ENCODE measurements around the gene NRN1L. TPM values are rescaled to one million over a fixed set of nuclear protein-coding genes. Genes with fewer than 3 reads are reported as not detected.

Gene NRN1L
- total RNA-seq, 2 donors from 2014 or later: not detected

DNA sequence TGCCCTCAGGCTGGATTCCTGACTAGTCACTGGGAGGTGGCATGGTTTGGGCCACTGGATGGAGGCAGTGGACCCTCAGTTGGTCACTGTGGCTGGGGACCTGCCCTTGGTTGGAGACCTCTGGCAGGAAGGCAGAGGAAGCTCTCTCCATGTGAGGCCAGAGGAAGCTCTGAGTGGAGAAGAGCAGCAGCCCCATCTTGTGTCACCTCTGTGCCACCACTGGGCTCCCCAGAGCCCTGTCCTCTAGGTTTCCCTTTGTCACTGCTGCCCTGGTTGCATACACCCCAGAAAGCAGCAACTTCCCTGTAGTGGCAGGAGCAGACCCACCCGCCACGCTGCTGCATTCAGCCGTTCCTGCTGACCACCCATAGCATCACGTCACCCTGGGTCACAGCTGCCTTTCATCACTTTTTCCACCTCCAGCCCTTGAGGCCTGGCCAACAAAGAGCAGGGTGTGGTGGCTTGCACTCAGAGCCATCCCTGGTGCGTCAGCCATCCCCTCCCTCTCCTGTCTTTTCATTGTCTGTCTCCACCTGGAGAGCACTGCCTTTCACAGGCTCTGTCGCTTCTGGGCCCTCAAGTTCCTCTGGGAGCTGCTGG, 35.0 kb downstream of the NRN1L start:
- H3K27me3 ChIP-seq (replicated peaks; ENCODE audit: insufficient read depth): no peaks in the 10 kb centered on the region
- peaks cover 18 to 35% of the 10 kb centered on the region in 2 donors for H3K4me1 ChIP-seq (ENCODE audit: control insufficient read depth in 1 of 2, low read depth in 2 of 2)
- TF ChIP-seq, protein P1, sequence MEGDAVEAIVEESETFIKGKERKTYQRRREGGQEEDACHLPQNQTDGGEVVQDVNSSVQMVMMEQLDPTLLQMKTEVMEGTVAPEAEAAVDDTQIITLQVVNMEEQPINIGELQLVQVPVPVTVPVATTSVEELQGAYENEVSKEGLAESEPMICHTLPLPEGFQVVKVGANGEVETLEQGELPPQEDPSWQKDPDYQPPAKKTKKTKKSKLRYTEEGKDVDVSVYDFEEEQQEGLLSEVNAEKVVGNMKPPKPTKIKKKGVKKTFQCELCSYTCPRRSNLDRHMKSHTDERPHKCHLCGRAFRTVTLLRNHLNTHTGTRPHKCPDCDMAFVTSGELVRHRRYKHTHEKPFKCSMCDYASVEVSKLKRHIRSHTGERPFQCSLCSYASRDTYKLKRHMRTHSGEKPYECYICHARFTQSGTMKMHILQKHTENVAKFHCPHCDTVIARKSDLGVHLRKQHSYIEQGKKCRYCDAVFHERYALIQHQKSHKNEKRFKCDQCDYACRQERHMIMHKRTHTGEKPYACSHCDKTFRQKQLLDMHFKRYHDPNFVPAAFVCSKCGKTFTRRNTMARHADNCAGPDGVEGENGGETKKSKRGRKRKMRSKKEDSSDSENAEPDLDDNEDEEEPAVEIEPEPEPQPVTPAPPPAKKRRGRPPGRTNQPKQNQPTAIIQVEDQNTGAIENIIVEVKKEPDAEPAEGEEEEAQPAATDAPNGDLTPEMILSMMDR (IDR thresholded peaks at IDR 0.05): no peak
- no peak overlapping the region for H3K4me3 ChIP-seq
- ATAC-seq (ENCODE audit: insufficient number of reproducible peaks, low FRiP score, low read depth): no peak
- H3K27ac ChIP-seq: no peak overlapping the region
- no peak for DNase-seq (ENCODE audit: low spot score)
- H3K9me3 ChIP-seq: no peaks in the 10 kb centered on the region
- H3K36me3 ChIP-seq: no peaks in the 10 kb centered on the region

DNA sequence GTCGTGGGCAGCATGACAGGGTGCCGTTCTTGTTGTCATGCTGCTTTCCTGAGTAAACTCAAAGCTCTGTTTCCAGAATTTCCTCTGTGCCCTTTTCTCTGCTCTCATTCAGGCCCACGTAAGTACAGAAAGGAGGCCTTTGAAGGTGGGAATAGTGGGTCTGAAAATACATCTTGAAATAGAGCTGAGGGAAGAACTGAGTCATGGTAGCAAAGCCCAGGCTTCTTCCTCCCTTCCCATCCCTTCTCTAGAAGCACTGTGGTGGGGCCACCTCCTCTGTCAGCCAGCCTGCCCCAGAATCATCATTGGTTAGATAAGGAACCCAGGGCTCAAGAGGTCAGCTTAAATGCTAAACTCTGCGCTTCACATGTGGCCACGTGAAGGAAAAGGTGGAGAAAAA, 37.5 kb downstream of the NRN1L start:
- H3K36me3 ChIP-seq: no peaks in the 10 kb centered on the region

DNA sequence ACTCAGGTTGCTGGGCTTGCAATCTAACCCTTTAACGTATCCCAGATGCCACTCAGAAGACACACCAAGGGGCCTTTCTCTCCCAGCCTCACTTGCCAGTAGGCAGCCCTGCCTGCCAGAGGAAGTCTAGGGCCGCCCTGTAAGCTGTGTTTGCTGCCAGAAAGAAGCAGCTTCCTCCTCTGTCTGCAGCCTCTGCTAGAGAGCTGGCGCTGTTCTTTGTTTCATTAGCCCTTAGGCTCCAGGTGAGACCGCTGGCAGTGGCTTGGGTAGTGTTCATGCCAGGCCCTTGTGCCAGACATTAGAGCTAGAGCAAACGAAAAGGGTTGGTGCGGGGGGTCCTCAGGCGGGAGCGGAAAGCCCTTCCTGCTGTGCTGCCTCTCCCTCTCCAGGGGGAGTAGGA, 38.1 kb downstream of the NRN1L start:
- H3K36me3 ChIP-seq: peaks cover 5% of the 10 kb centered on the region
- H3K27ac ChIP-seq: no peak overlapping the region
- no peaks in the 10 kb centered on the region for H3K27me3 ChIP-seq (replicated peaks; ENCODE audit: insufficient read depth)
- no peak for ATAC-seq (ENCODE audit: insufficient number of reproducible peaks, low FRiP score, low read depth)
- no peak for DNase-seq (ENCODE audit: low spot score)
- no peaks in the 10 kb centered on the region for H3K9me3 ChIP-seq
- TF ChIP-seq, protein P1 (IDR thresholded peaks at IDR 0.05): no peak
- H3K4me1 ChIP-seq (ENCODE audit: control insufficient read depth in 1 of 2, low read depth in 2 of 2): peaks cover 12 to 26% of the 10 kb centered on the region in 2 donors
- no peak overlapping the region for H3K4me3 ChIP-seq

More for the DNA sequence above, 37.5 kb downstream of the NRN1L start:
- ATAC-seq (ENCODE audit: insufficient number of reproducible peaks, low FRiP score, low read depth) (no peak), DNase-seq (ENCODE audit: low spot score) (no peak)
- Histone ChIP-seq H3K4me1 (ENCODE audit: control insufficient read depth in 1 of 2, low read depth in 2 of 2) (peaks cover 13 to 31% of the 10 kb centered on the region in 2 donors), H3K9me3 (no peaks in the 10 kb centered on the region), H3K27ac (no peak overlapping the region), H3K4me3 (no peak overlapping the region), H3K27me3 (replicated peaks; ENCODE audit: insufficient read depth) (no peaks in the 10 kb centered on the region)
- TF ChIP-seq, protein P1 (IDR thresholded peaks at IDR 0.05): no peak

DNA sequence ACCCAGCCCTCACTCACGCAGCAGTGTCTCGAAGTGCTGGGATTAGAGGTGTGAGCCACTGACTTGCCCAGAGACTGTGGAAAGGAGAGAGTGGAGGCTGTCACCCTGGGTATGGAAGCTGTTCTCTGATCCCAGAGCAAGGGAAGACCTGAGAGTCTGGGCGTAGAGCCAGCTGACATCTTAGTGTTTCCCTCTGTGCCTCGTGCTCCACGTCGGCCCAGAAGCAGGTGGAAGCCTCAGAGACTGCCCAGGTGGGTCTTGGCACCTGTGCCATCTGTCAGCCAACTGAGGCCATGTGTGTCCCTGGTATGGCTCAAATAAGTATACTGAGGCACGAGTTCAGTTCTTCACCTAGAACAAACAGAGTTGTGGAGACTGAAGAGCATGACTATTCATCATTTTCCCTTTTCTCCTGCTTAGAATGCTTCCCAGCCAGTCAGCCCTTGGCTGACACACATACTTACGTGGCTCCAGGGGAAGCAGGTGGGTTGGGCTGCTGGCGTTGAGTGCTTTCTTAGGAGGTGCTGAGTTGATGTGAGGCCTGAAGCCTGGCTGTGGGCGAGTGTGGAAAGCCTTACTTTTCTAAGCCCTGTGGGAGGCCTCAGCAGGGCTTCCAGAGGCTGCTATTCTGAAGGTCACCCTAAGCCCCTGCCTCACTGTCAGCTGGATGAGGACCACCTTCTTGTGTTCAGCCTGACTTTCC, 38.9 kb downstream of the NRN1L start:
- no peak for ATAC-seq (ENCODE audit: insufficient number of reproducible peaks, low FRiP score, low read depth)
- Histone ChIP-seq H3K27ac (no peak overlapping the region), H3K4me1 (ENCODE audit: control insufficient read depth in 1 of 2, low read depth in 2 of 2) (peaks cover 8 to 19% of the 10 kb centered on the region in 2 donors), H3K27me3 (replicated peaks; ENCODE audit: insufficient read depth) (no peaks in the 10 kb centered on the region), H3K4me3 (no peak overlapping the region), H3K9me3 (no peaks in the 10 kb centered on the region), H3K36me3 (peaks cover 7% of the 10 kb centered on the region)
- no peak for DNase-seq (ENCODE audit: low spot score)
- TF ChIP-seq, protein P1 (IDR thresholded peaks at IDR 0.05): no peak

DNA sequence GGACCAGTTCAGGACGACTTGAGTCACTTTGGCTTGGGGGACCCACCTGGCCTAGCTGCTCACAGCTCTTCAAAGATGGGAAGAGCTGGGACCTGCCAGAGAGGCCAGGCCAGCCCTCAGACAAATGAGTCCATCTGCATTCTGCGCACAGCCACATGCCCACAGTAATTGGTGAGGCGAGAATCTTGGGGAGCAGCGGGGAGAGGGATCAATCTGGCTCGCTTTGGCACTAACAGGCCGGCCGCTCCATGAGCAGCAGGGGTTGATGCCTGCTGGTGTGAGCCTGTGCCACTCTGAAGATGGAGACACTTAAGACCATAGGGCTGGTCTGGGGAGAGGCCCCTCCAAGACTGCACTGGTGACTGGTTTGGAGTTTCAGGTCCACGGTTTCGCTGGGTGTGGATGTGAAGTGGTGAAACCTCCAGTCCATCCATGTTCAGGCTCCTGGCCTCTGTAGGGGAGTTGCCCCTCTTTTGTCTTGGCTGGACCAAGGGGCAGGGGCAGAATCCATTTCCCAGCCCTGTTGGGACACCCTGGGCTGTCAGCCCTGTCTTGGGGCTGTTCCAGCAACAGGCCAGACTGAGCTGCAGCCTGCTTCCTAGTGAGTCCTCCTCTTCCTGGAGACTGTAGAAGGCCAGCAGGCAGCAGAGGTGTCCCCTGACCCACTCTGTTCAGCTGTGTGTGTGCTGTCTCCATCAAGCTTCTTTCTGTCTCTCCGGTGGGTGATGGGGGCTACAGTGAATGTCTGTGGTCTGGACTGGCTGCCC, 39.6 kb downstream of the NRN1L start:
- Histone ChIP-seq H3K9me3 (no peaks in the 10 kb centered on the region), H3K27me3 (replicated peaks; ENCODE audit: insufficient read depth) (no peaks in the 10 kb centered on the region), H3K4me1 (ENCODE audit: control insufficient read depth in 1 of 2, low read depth in 2 of 2) (peaks cover 8 to 19% of the 10 kb centered on the region in 2 donors), H3K27ac (no peak overlapping the region), H3K36me3 (peaks cover 11% of the 10 kb centered on the region), H3K4me3 (no peak overlapping the region)
- ATAC-seq (ENCODE audit: insufficient number of reproducible peaks, low FRiP score, low read depth) (no peak), DNase-seq (ENCODE audit: low spot score) (no peak)
- TF ChIP-seq, protein P1 (IDR thresholded peaks at IDR 0.05): no peak
